OCI-LY1 (cell line): Measurements from ENCODE around the gene KANSL1.

ENCODE experiments used
- H2AFZ ChIP-seq: fragments of 200-600 bp; sonication (generic), shearing (Covaris generic); 2 replicates; pipeline ENCODE4 v1.6.0; 2014; ENCODE audit warnings: antibody characterized with exemption, mild to moderate bottlenecking, low read length
- H3F3A ChIP-seq: fragments of 200-600 bp; sonication (generic), shearing (Covaris generic); 2 replicates; pipeline ENCODE4 v1.6.0; 2014; ENCODE audit warnings: mild to moderate bottlenecking, antibody characterized with exemption, low read length, moderate library complexity; ENCODE audit not compliant: insufficient read depth
- H3K27ac ChIP-seq: fragments of 200-600 bp; sonication (generic); 2 replicates; pipeline ENCODE4 v1.5.1; 2014; ENCODE audit warnings: low read length, mixed run types, mild to moderate bottlenecking, low read depth; ENCODE audit not compliant: poor library complexity, severe bottlenecking
- H3K27me3 ChIP-seq: fragments of 200-600 bp; sonication (generic); 2 replicates; pipeline ENCODE4 v1.6.0; 2014; ENCODE audit warnings: antibody characterized with exemption, mild to moderate bottlenecking, low read length, moderate library complexity; ENCODE audit not compliant: insufficient read depth
- H3K36me3 ChIP-seq: fragments of 200-600 bp; sonication (generic); 2 replicates; pipeline ENCODE4 v1.6.1; 2014; ENCODE audit warnings: mild to moderate bottlenecking, antibody characterized with exemption, low read length, moderate library complexity, mixed read lengths; ENCODE audit not compliant: insufficient read depth
- H3K4me1 ChIP-seq: fragments of 200-600 bp; sonication (generic); 2 replicates; pipeline ENCODE4 v1.5.1; 2014; ENCODE audit warnings: mild to moderate bottlenecking, low read length, moderate library complexity; ENCODE audit not compliant: insufficient read depth, severe bottlenecking
- H3K4me2 ChIP-seq: fragments of 200-600 bp; sonication (generic), shearing (Covaris generic); 2 replicates; pipeline ENCODE4 v1.6.1; 2014; ENCODE audit warnings: low read length
- H3K4me3 ChIP-seq: fragments of 200-600 bp; sonication (generic); 2 replicates; pipeline ENCODE4 v1.5.1; 2014; ENCODE audit warnings: low read length, low read depth, mild to moderate bottlenecking, mixed read lengths; ENCODE audit not compliant: poor library complexity, severe bottlenecking
- H3K79me2 ChIP-seq: fragments of 200-600 bp; shearing (Covaris generic); 2 replicates; pipeline ENCODE4 v1.6.1; 2016; ENCODE audit warnings: mixed run types, low read length, mixed read lengths; ENCODE audit not compliant: insufficient read depth
- H3K9ac ChIP-seq: fragments of 200-600 bp; sonication (generic), shearing (Covaris generic); 2 replicates; pipeline ENCODE4 v1.6.1; 2014; ENCODE audit warnings: mild to moderate bottlenecking, low read length, mixed read lengths
- H3K9me2 ChIP-seq: fragments of 200-600 bp; sonication (generic), shearing (Covaris generic); 2 replicates; pipeline ENCODE4 v1.6.1; 2014; ENCODE audit warnings: low read depth, mild to moderate bottlenecking, low read length, mixed read lengths
- H3K9me3 ChIP-seq: fragments of 200-600 bp; shearing (Covaris generic); 2 replicates; pipeline ENCODE4 v1.6.1; 2014; ENCODE audit warnings: low read length, mixed read lengths
- H4K20me1 ChIP-seq: fragments of 200-600 bp; sonication (generic), shearing (Covaris generic); 2 replicates; pipeline ENCODE4 v1.6.0; 2016; ENCODE audit warnings: mild to moderate bottlenecking, low read length; ENCODE audit not compliant: insufficient read depth
- CTCF ChIP-seq: fragments of 200-600 bp; sonication (generic), shearing (Covaris generic); IDR thresholded peaks from 2 replicates; pipeline ENCODE4 v1.5.1; 2017; ENCODE audit warnings: mild to moderate bottlenecking, antibody characterized with exemption, low read length, moderate library complexity, mixed read lengths
- EZH2 ChIP-seq: fragments of 200-600 bp; sonication (generic), shearing (Covaris generic); IDR thresholded peaks from 2 replicates; pipeline ENCODE4 v1.8.0; 2017; ENCODE audit warnings: borderline replicate concordance, mixed run types, mild to moderate bottlenecking, antibody characterized with exemption, low read length, moderate library complexity, mixed read lengths

The KANSL1 gene

GRCh38 chr17:46159686-46160085 is 33.5 kb downstream of the KANSL1 start:
- Histone ChIP-seq H3K36me3 (peaks cover 6% of the 10 kb centered on the region; the same call in 1 of the 2 replicates), H3F3A (no peaks in the 10 kb centered on the region), H3K9me3 (no peaks in the 10 kb centered on the region), H3K4me2 (no peak overlapping the region), H3K27me3 (no peaks in the 10 kb centered on the region), H3K27ac (no peak overlapping the region), H3K9me2 (no peaks in the 10 kb centered on the region), H2AFZ (no peak overlapping the region), H3K79me2 (peaks cover 99% of the 10 kb centered on the region), H3K4me3 (no peak overlapping the region), H4K20me1 (no peaks in the 10 kb centered on the region), H3K9ac (no peak overlapping the region), H3K4me1 (peaks cover 28% of the 10 kb centered on the region)
- no peak for TF ChIP-seq EZH2

GRCh38 chr17:46158323-46159296 is 34.6 kb downstream of the KANSL1 start:
- Histone ChIP-seq H3K9me3 (no peaks in the 10 kb centered on the region), H3K4me1 (peaks cover 30% of the 10 kb centered on the region), H3K4me3 (no peak overlapping the region), H3F3A (no peaks in the 10 kb centered on the region), H4K20me1 (no peaks in the 10 kb centered on the region), H3K9ac (no peak overlapping the region), H3K27ac (no peak overlapping the region), H3K4me2 (no peak overlapping the region), H2AFZ (no peak overlapping the region), H3K79me2 (peaks cover 99% of the 10 kb centered on the region), H3K36me3 (peaks cover 6% of the 10 kb centered on the region; the same call in 1 of the 2 replicates), H3K27me3 (no peaks in the 10 kb centered on the region), H3K9me2 (no peaks in the 10 kb centered on the region)
- TF ChIP-seq CTCF (no peak), EZH2 (no peak)

GRCh38 chr17:46157443-46158062 is 35.7 kb downstream of the KANSL1 start:
- peak overlapping the region; percentile 13 for H3K27ac ChIP-seq

More at GRCh38 chr17:46157443-46158062, 35.7 kb downstream of the KANSL1 start:
- Histone ChIP-seq H3K27me3 (no peaks in the 10 kb centered on the region), H3K9me3 (no peaks in the 10 kb centered on the region), H3K4me1 (peaks cover 41% of the 10 kb centered on the region), H3F3A (no peaks in the 10 kb centered on the region), H3K4me2 (no peak overlapping the region), H3K79me2 (peaks cover 99% of the 10 kb centered on the region), H3K9ac (no peak overlapping the region), H4K20me1 (no peaks in the 10 kb centered on the region), H3K9me2 (no peaks in the 10 kb centered on the region), H3K36me3 (0 out of 2 replicates have a peak, but pooled peaks cover 6% of the 10 kb centered on the region), H3K4me3 (no peak overlapping the region), H2AFZ (no peak overlapping the region)
- TF ChIP-seq CTCF (no peak), EZH2 (no peak)
